HG02678 (cell line): ENCODE results near the gene RTP2.

Experiments
- ATAC-seq: cut with Tn5 transposase; IDR thresholded peaks from one replicate; pipeline ENCODE4 v1.9.1; 2021; ENCODE audit warnings: mild to moderate bottlenecking, moderate library complexity; ENCODE audit not compliant: unreplicated experiment

The RTP2 gene

GRCh38 chr3:187702507-187703033 lies at the start of gene RTP2:
TSS of gene RTP2 (minus strand) at chr3:187702557. CDS start at chr3:187702128, 429 bp downstream.
- no peak for ATAC-seq

- no peak for ATAC-seq
Observed at GRCh38 chr3:187750513-187751123, 48.3 kb upstream of the RTP2 start.

- no peak for ATAC-seq
Observed at GRCh38 chr3:187750006-187750512, 47.7 kb upstream of the RTP2 start.

- ATAC-seq: peak; percentile 36
Observed at GRCh38 chr3:187748050-187748481, 45.7 kb upstream of the RTP2 start.

- ATAC-seq: no peak
Observed at GRCh38 chr3:187747506-187747905, 45.1 kb upstream of the RTP2 start.

GRCh38 chr3:187746442-187747281 lies 44.3 kb upstream of the RTP2 start:
- ATAC-seq: no peak

GRCh38 chr3:187746059-187746441 lies 43.7 kb upstream of the RTP2 start:
- no peak for ATAC-seq

GRCh38 chr3:187745201-187746058 lies 43.1 kb upstream of the RTP2 start, which contains the start of gene BCL6:
TSS of gene BCL6 (minus strand) at chr3:187745468. CDS start at chr3:187733693, 11,775 bp downstream.
- ATAC-seq: peak; percentile 66

GRCh38 chr3:187744169-187745151 lies 42.1 kb upstream of the RTP2 start:
- no peak for ATAC-seq

GRCh38 chr3:187743195-187744141 lies 41.1 kb upstream of the RTP2 start:
- ATAC-seq: no peak

- ATAC-seq: no peak
Observed at GRCh38 chr3:187742351-187743171, 40.2 kb upstream of the RTP2 start.

- ATAC-seq: no peak
Observed at GRCh38 chr3:187741403-187742350, 39.3 kb upstream of the RTP2 start.

GRCh38 chr3:187740421-187741399 lies 38.4 kb upstream of the RTP2 start:
- ATAC-seq: no peak

- peak; percentile 35 for ATAC-seq
Observed at GRCh38 chr3:187739561-187740332, 37.4 kb upstream of the RTP2 start.
